Stimulated activated CD4-positive, alpha-beta T cell treated with anti-CD3 and anti-CD28 coated beads, Interleukin-1b, Interleukin-23, amount 100 ng/mL, for 4 hours (primary cell): Measurements from ENCODE around the gene BTRC.
"Not testable (repeated sequence)": the region's sequence is repeated elsewhere in the genome, so short reads cannot be mapped to it uniquely, and the experiment has no call there.

Experiments
- DNase-seq, 2 donors: peaks; one replicate each; pipeline ENCODE4 v3.0.0-alpha.2; 2020; ENCODE audit warnings: low read depth in 2 of 2

The BTRC gene

GRCh38 chr10:101353692-101354327 lies at the start of gene BTRC:
Gene BTRC (plus strand): TSS chr10:101354165. CDS start chr10:101354181, 16 bp downstream.
- DNase-seq: peak; percentile 82 to 89

- DNase-seq: no peak
Measured at GRCh38 chr10:101304316-101304715, 49.6 kb upstream of the BTRC start.

GRCh38 chr10:101305320-101306241 lies 48.4 kb upstream of the BTRC start:
- no peak for DNase-seq

GRCh38 chr10:101308051-101308450 lies 45.9 kb upstream of the BTRC start:
- DNase-seq: no peak

- DNase-seq: no peak
Measured at GRCh38 chr10:101310529-101311184, 43.3 kb upstream of the BTRC start.

- no peak for DNase-seq
Measured at GRCh38 chr10:101311185-101312066, 42.5 kb upstream of the BTRC start.

GRCh38 chr10:101319241-101319915 lies 34.6 kb upstream of the BTRC start:
- DNase-seq: no peak

GRCh38 chr10:101321073-101321472 lies 32.9 kb upstream of the BTRC start:
- DNase-seq: no peak

GRCh38 chr10:101322266-101323108 lies 31.5 kb upstream of the BTRC start:
- DNase-seq: no peak

GRCh38 chr10:101323495-101323894 lies 30.5 kb upstream of the BTRC start:
- no peak for DNase-seq

GRCh38 chr10:101327454-101327853 lies 26.5 kb upstream of the BTRC start:
- DNase-seq: not testable (repeated sequence)

- no peak for DNase-seq
Measured at GRCh38 chr10:101329341-101330032, 24.5 kb upstream of the BTRC start.

GRCh38 chr10:101330231-101330630 lies 23.7 kb upstream of the BTRC start:
- DNase-seq: no peak

- DNase-seq: no peak
Measured at GRCh38 chr10:101330631-101331225, 23.2 kb upstream of the BTRC start.

GRCh38 chr10:101331956-101332355 lies 22.0 kb upstream of the BTRC start:
- DNase-seq: no peak

- DNase-seq: not testable (repeated sequence)
Measured at GRCh38 chr10:101334259-101334658, 19.7 kb upstream of the BTRC start.

GRCh38 chr10:101336382-101336781 lies 17.6 kb upstream of the BTRC start:
- no peak for DNase-seq

- no peak for DNase-seq
Measured at GRCh38 chr10:101337836-101338235, 16.1 kb upstream of the BTRC start.

- no peak for DNase-seq
Measured at GRCh38 chr10:101341438-101341837, 12.5 kb upstream of the BTRC start.
